Thyroid gland (tissue), 4 donors: ENCODE measurements around the gene P2RY13.

Experiments
- CTCF ChIP-seq, 6 experiments: fragments of 200-600 bp in 3 of 6; fragments of 450-650 bp in 3 of 6; sonication (generic) in 3 of 6; IDR thresholded peaks; one replicate each; pipeline ENCODE4 v1.5.1; 2016 to 2019; ENCODE audit warnings: antibody characterized with exemption in 6 of 6, mild to moderate bottlenecking in 2 of 6, inconsistent platforms in 1 of 6, moderate library complexity in 1 of 6
- POLR2A ChIP-seq, 2 donors: fragments of 450-650 bp; IDR thresholded peaks; one replicate each; pipeline ENCODE4 v1.6.1; 2017; ENCODE audit warnings: antibody characterized with exemption in 2 of 2, mild to moderate bottlenecking in 2 of 2, moderate library complexity in 1 of 2

- TF ChIP-seq CTCF (IDR thresholded peaks at IDR 0.05) (no peak), POLR2A (IDR thresholded peaks at IDR 0.05) (no peak)
Measured at GRCh38 chr3:151303751-151304150, 25.6 kb downstream of the P2RY13 start.
